NOMO-1 treated with DMSO at 0.1 percent for 48 hours (cell line): ENCODE results near the gene FHOD1.

ENCODE experiments used
- DNase-seq: peaks from one replicate; lab custom pipeline; 2025; ENCODE audit not compliant: unreplicated experiment; lab: John Stamatoyannopoulos, UW

FHOD1 gene

DNA sequence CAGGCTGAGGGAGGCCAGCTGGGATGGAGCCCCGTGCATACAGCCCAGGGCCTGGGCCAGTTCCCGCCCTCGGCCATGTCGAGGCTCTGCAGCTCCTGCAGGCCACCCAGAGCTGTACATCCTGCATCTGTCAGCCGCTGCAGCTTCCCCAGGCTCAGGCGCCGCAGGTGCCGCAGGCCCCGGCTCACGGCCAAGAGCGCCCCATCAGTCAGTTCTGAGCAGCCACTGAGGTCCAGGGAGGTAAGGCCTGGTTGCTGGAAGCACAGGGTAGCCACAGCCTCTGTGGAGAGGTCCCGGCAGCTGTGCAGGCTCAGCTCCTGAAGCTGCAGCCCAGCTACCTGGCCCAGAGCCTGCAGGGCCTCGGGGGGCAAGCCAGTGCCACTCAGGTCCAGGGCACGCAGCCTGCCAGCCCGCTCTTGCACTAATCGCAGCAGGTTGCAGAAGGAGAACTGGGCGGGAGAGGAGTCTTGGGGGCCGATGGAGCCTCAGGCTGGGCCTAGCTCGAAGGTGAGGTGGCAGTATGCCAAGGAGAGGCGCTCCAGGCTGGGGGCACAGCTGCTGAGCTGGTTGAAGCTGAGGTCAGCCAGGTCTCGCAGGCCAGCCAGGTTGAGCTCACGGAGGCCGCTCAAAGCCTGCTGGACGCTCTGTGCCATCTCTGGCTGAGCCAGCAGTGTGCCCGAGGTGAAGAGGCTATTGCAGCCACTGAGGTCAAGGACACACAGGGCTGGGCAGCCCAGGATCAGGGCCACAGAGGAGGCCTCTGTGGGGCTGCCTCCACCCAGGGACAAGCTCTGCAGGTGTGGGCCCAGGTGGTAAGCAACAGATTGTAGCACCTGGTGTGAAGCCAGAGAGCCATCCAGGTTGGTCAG is 37.0 kb downstream of the FHOD1 start:
- no peak for DNase-seq

GRCh38 chr16:67209565-67209964 is 37.7 kb downstream of the FHOD1 start:
- no peak for DNase-seq

DNA sequence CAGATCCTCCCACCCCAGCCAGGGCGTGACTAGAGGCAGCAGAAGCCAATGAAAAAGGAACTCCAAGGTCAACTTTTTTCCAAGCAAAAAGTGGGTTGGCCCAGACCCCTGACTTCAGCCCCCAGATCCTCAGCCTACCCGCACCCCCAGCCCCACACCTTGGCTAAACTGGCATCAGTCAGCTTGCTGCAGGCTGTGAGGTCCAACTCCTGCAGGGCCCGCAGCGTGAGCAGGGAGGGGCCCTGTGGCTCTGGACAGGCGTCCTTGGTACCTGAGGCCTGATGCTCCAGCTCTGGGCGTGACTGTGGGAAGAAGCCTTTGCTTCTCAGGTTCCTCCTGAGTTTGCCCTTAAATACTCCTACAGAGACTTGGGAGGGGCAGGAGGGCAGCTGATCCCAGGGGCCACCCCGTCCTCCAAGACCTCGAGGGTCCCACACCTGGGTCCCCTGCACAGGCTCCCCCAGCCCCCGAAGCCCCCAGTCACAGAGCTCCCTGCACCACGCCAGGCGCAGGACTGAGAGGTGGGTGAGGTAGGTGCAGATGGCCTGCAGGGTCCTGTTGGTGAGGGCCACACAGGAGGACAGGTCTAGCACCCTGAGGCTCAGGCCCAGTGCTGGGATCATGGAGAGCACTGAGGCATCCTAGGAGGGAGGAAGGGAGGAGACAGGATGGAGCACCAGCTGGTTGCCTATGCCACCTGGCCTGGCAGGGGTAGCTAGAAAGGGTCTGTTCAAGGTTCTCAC is 39.0 kb downstream of the FHOD1 start:
- no peak for DNase-seq

GRCh38 chr16:67207249-67208091 is 39.8 kb downstream of the FHOD1 start:
- DNase-seq = no peak

DNA sequence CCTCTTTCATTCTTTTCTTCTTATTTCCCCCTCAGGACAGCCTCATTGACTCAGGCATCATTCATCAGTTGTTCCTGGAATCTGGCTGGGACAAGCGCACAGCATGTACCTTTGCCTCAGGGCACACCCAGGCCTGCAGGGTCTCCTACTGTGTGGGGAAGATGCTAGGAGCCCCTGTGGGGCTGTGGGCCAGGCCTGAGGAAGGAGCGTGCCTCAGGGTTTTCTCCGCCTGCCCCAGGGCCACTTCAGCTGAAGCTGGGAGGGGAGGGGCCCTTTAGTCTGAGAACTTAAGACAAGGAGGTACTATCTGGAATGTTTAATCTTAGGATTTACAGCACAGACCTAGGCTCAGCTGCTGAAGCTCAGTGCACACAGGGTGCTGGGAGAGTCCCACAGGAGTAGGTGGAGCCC is 40.4 kb downstream of the FHOD1 start:
- no peak for DNase-seq

GRCh38 chr16:67206129-67206837 is 41.0 kb downstream of the FHOD1 start:
- no peak for DNase-seq

GRCh38 chr16:67204076-67204475 is 43.2 kb downstream of the FHOD1 start:
- no peak for DNase-seq

DNA sequence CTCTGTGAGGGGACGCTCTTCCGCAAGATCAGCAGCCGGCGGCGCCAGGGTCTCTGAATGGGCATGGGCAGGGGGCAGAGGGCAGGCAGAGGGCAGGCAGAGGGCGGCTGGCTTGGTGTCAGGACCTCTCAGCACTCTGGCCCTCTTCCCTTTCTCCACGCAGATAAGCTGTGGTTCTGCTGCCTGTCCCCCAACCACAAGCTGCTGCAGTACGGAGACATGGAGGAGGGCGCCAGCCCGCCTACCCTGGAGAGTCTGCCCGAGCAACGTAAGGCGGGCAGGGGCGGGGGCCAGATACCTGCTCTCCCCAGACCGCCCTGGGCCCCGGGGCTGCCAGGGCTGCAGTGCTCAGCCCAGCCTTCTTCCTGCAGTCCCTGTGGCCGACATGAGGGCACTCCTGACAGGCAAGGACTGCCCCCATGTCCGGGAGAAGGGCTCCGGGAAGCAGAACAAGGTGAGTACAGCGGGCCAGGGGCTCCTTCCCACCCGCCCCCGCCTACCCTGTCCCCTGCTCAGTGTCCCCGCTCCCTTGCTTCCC is 44.3 kb downstream of the FHOD1 start:
- no peak for DNase-seq

DNA sequence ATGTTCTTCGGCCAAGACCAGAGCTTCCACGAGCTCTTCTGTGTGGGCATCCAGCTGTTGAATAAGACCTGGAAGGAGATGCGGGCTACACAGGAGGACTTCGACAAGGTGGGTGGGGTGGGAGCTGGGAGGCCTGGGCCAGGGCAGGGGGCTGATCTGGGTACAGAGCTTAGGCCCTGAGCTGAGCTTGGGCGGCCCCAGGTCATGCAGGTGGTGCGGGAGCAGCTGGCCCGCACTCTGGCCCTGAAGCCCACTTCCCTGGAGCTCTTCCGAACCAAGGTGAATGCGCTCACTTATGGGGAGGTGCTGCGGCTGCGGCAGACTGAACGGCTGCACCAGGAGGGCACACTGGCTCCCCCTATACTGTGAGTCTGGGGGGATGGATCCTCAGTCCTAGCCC is 44.9 kb downstream of the FHOD1 start:
- DNase-seq = no peak

GRCh38 chr16:67201411-67202345 is 45.6 kb downstream of the FHOD1 start:
- no peak for DNase-seq

- no peak for DNase-seq
These were observed 46.8 kb downstream of the FHOD1 start for GRCh38 chr16:67200491-67200890.

- no peak for DNase-seq
These were observed 47.5 kb downstream of the FHOD1 start for GRCh38 chr16:67199808-67200198.

GRCh38 chr16:67199011-67199807 is 48.1 kb downstream of the FHOD1 start, which contains the start of gene ELMO3:
TSS of gene ELMO3 (plus strand) at chr16:67199131. CDS start at chr16:67199327, 196 bp downstream.
- DNase-seq = no peak

GRCh38 chr16:67198238-67198734 is 49.0 kb downstream of the FHOD1 start:
- no peak for DNase-seq

DNA sequence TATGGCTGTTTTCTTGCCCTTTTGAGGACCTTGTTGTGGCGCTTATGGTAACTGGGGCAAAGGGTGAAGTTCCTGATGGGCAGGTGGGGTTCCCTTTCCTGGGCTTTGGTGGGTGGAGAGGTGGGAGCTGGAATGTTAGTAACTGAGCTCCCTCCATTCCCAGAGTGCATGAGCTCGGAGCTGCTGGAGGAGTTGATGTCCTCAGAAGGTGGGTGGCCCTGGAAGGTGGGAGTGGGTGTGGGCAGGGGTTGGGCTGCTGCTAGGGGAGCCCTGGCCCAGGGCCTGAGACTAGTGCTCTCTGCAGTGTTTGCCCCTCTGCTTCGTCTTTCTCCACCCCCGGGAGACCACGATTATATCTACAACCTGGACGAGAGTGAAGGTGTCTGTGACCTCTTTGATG is 49.6 kb downstream of the FHOD1 start:
- DNase-seq = no peak

- DNase-seq = no peak
These were observed 50.4 kb downstream of the FHOD1 start for GRCh38 chr16:67196881-67197280.

GRCh38 chr16:67195676-67196075 is 51.6 kb downstream of the FHOD1 start:
- DNase-seq = no peak

- DNase-seq = no peak
These were observed 53.0 kb downstream of the FHOD1 start for GRCh38 chr16:67194260-67194659.
